Measurements from ENCODE around the gene PTPRC. TPM values are rescaled to one million over a fixed set of nuclear protein-coding genes. Genes with fewer than 3 reads are reported as not detected.

PTPRC gene
- total RNA-seq, 1 experiment from 2014 or later = 0.16 TPM

Other genes with a start within 250 kb of the PTPRC start
- not detected in 2 replicates for gene ATP6V1G3, start 98.4 kb upstream of the PTPRC start, total RNA-seq (2014; rRNA removed; shearing (Covaris generic))

Data from HT1080 (cell line).